ENCODE data around the gene UGT8.

GRCh38 chr4:114599231-114599902 lies 760 bp downstream of the UGT8 start:
- TF ChIP-seq, protein P1, sequence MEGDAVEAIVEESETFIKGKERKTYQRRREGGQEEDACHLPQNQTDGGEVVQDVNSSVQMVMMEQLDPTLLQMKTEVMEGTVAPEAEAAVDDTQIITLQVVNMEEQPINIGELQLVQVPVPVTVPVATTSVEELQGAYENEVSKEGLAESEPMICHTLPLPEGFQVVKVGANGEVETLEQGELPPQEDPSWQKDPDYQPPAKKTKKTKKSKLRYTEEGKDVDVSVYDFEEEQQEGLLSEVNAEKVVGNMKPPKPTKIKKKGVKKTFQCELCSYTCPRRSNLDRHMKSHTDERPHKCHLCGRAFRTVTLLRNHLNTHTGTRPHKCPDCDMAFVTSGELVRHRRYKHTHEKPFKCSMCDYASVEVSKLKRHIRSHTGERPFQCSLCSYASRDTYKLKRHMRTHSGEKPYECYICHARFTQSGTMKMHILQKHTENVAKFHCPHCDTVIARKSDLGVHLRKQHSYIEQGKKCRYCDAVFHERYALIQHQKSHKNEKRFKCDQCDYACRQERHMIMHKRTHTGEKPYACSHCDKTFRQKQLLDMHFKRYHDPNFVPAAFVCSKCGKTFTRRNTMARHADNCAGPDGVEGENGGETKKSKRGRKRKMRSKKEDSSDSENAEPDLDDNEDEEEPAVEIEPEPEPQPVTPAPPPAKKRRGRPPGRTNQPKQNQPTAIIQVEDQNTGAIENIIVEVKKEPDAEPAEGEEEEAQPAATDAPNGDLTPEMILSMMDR (IDR thresholded peaks at IDR 0.05; ENCODE audit: poor library complexity, severe bottlenecking) = no peak
- TF ChIP-seq EZH2 (IDR thresholded peaks at IDR 0.05; ENCODE audit: borderline replicate concordance, insufficient read depth, low read length, poor library complexity, severe bottlenecking) (no peak), POLR2AphosphoS5 (IDR thresholded peaks at IDR 0.05) (no peak), MXI1 (conservative IDR thresholded peaks at IDR 0.05; ENCODE audit: poor library complexity, severe bottlenecking) (no peak), SMC3 (conservative IDR thresholded peaks at IDR 0.05; ENCODE audit: poor library complexity) (no peak), EP300 (conservative IDR thresholded peaks at IDR 0.05; ENCODE audit: poor library complexity, severe bottlenecking) (no peak), TAF1 (IDR thresholded peaks at IDR 0.05; ENCODE audit: low read depth) (no peak)

All from neural cell (in vitro differentiated cells).